Gastroesophageal sphincter (tissue), 4 donors: ENCODE results near the gene MFNG. TPM values are rescaled to one million over a fixed set of nuclear protein-coding genes. Genes with fewer than 3 reads are reported as not detected.

ENCODE experiments used
- ATAC-seq: fragments of 150-250 bp; one replicate; pipeline ENCODE4 v1.9.1; 2016; ENCODE audit warnings: mild to moderate bottlenecking, moderate library complexity
- H3K27ac ChIP-seq, 4 donors: fragments of 200-600 bp; sonication (generic) in 3 of 4; 1 replicate in 3 of 4; 2 replicates in 1 of 4; pipeline ENCODE4 v1.5.1; 2016 to 2019
- H3K27me3 ChIP-seq: fragments of 200-600 bp; sonication (generic); one replicate; pipeline ENCODE4 v1.5.1; 2019
- H3K36me3 ChIP-seq, 2 donors: fragments of 200-600 bp; sonication (generic); one replicate each; pipeline ENCODE4 v1.5.1; 2019; ENCODE audit warnings: control low read depth in 1 of 2
- H3K4me1 ChIP-seq, 3 donors: fragments of 200-600 bp; sonication (generic); 1 replicate in 2 of 3; 2 replicates in 1 of 3; pipeline ENCODE4 v1.5.1; 2016 to 2019; ENCODE audit warnings: control low read depth in 2 of 3
- H3K4me3 ChIP-seq, 2 donors: fragments of 200-600 bp; sonication (generic); one replicate each; pipeline ENCODE4 v1.5.1; 2019; ENCODE audit warnings: mild to moderate bottlenecking in 1 of 2, moderate library complexity in 1 of 2
- H3K9me3 ChIP-seq, 3 donors: fragments of 200-600 bp; sonication (generic); one replicate each; pipeline ENCODE4 v1.5.1; 2017 to 2019; ENCODE audit warnings: control low read depth in 2 of 3
- CTCF ChIP-seq, 4 experiments: fragments of 200-600 bp in 2 of 4; fragments of 450-650 bp in 2 of 4; sonication (generic) in 1 of 4; IDR thresholded peaks; one replicate each; pipeline ENCODE4 v1.5.1; 2017 to 2019; ENCODE audit warnings: antibody characterized with exemption in 4 of 4, mild to moderate bottlenecking in 2 of 4, moderate library complexity in 2 of 4
- EP300 ChIP-seq: sonication (generic); formaldehyde crosslinking; IDR thresholded peaks from one replicate; pipeline ENCODE4 v1.6.1; 2017; ENCODE audit warnings: antibody characterized with exemption, mild to moderate bottlenecking
- POLR2A ChIP-seq, 2 donors: fragments of 450-650 bp; IDR thresholded peaks; one replicate each; pipeline ENCODE4 v1.6.1; 2017; ENCODE audit warnings: antibody characterized with exemption in 2 of 2, mild to moderate bottlenecking in 2 of 2, moderate library complexity in 1 of 2
- POLR2AphosphoS5 ChIP-seq: sonication (generic); formaldehyde crosslinking; IDR thresholded peaks from one replicate; pipeline ENCODE4 v1.6.1; 2017; ENCODE audit warnings: antibody characterized with exemption
- WGBS, 2 donors: methylation state at CpG; one replicate each; pipeline ENCODE4 v1.1.5; 2018; ENCODE audit warnings: low coverage in 1 of 2; 5-methylcytosine and 5-hydroxymethylcytosine counted together
- total RNA-seq, 4 donors: library from RNA; depleted of rRNA; stranded (reverse); fragments of >200 nt; gene quantifications; one replicate each; pipeline ENCODE4 v1.1.0, GENCODE V29; 2016

Gene MFNG
- total RNA-seq, 4 donors from 2014 or later, result 6.4 to 14.6 (median 12.1) TPM

- peaks cover 99% of the 10 kb centered on the region for H3K27me3 ChIP-seq
- no CpG with 5 or more reads among the region's 72 CpGs for WGBS, 2 donors
- H3K36me3 ChIP-seq, result no peaks in the 10 kb centered on the region
- H3K9me3 ChIP-seq, result peaks cover 0 to 1% (median 0%) of the 10 kb centered on the region in 3 donors
- H3K4me1 ChIP-seq, result peaks cover 0 to 18% (median 3%) of the 10 kb centered on the region in 3 donors
- no peak for TF ChIP-seq POLR2AphosphoS5
- TF ChIP-seq POLR2A (IDR thresholded peaks at IDR 0.05), result no peak
- no peak for TF ChIP-seq EP300
- TF ChIP-seq CTCF (IDR thresholded peaks at IDR 0.05), result no peak
- H3K4me3 ChIP-seq, result peak within 1 kb of the TSS in 1 of 2 donors; percentile 52
- no peak within 1 kb of the TSS for H3K27ac ChIP-seq
- no peak for ATAC-seq
These were observed 59.0 kb downstream of the MFNG start, which contains the start of gene ELFN2 for GRCh38 chr22:37427135-37427710. ELFN2 (minus strand) TSS chr22:37427479; CDS start chr22:37375534, 51,945 bp downstream.

- no peaks in the 10 kb centered on the region for H3K9me3 ChIP-seq
- WGBS, 2 donors, result 0% methylated on average over 5 of the region's 24 CpGs; no CpG with 5 or more reads in 1 of the 2 donors
- no peak for TF ChIP-seq POLR2A (IDR thresholded peaks at IDR 0.05)
- no peak for TF ChIP-seq CTCF (IDR thresholded peaks at IDR 0.05)
- TF ChIP-seq EP300, result no peak
- TF ChIP-seq POLR2AphosphoS5, result no peak
- H3K4me1 ChIP-seq, result peaks cover 0 to 18% (median 3%) of the 10 kb centered on the region in 3 donors
- no peak overlapping the region for H3K27ac ChIP-seq
- no peak for ATAC-seq
- H3K4me3 ChIP-seq, result peak overlapping the region in 1 of 2 donors; percentile 52
- peaks cover 99% of the 10 kb centered on the region for H3K27me3 ChIP-seq
- no peaks in the 10 kb centered on the region for H3K36me3 ChIP-seq
These were observed 59.5 kb downstream of the MFNG start for GRCh38 chr22:37426706-37427134.

GRCh38 chr22:37425800-37426705 is 60.1 kb downstream of the MFNG start:
- TF ChIP-seq CTCF (IDR thresholded peaks at IDR 0.05) (no peak), POLR2AphosphoS5 (no peak), EP300 (no peak), POLR2A (IDR thresholded peaks at IDR 0.05) (no peak)
- ATAC-seq, result no peak
- Histone ChIP-seq H3K36me3 (no peaks in the 10 kb centered on the region), H3K27me3 (peaks cover 99% of the 10 kb centered on the region), H3K9me3 (no peaks in the 10 kb centered on the region), H3K4me3 (no peak overlapping the region), H3K4me1 (peaks cover 0 to 18% (median 3%) of the 10 kb centered on the region in 3 donors), H3K27ac (no peak overlapping the region)
- WGBS, 2 donors, result 7% methylated on average over 3 of the region's 43 CpGs; no CpG with 5 or more reads in 1 of the 2 donors

- no peak for ATAC-seq
- H3K9me3 ChIP-seq, result no peaks in the 10 kb centered on the region
- H3K4me1 ChIP-seq, result peaks cover 0 to 22% (median 4%) of the 10 kb centered on the region in 3 donors
- no peaks in the 10 kb centered on the region for H3K36me3 ChIP-seq
- 62 to 80% methylated on average over 2 to 4 of the region's 11 CpGs for WGBS, 2 donors
- H3K27ac ChIP-seq, result no peak overlapping the region
- peaks cover 99% of the 10 kb centered on the region for H3K27me3 ChIP-seq
- no peak overlapping the region for H3K4me3 ChIP-seq
- TF ChIP-seq POLR2A (IDR thresholded peaks at IDR 0.05), result no peak
These were observed 60.8 kb downstream of the MFNG start for GRCh38 chr22:37425369-37425768.

GRCh38 chr22:37423283-37423682 is 62.9 kb downstream of the MFNG start:
- no peaks in the 10 kb centered on the region for H3K36me3 ChIP-seq
- no peak for ATAC-seq
- H3K4me1 ChIP-seq, result peaks cover 0 to 33% (median 6%) of the 10 kb centered on the region in 3 donors
- TF ChIP-seq POLR2A (IDR thresholded peaks at IDR 0.05) (no peak), POLR2AphosphoS5 (no peak), CTCF (IDR thresholded peaks at IDR 0.05) (no peak), EP300 (no peak)
- H3K4me3 ChIP-seq, result no peak overlapping the region
- whole genome bisulfite sequencing, 2 donors, result 80 to 91% methylated on average over 1 to 6 of the region's 8 CpGs
- H3K27ac ChIP-seq, result no peak overlapping the region
- H3K9me3 ChIP-seq, result no peaks in the 10 kb centered on the region
- peaks cover 99% of the 10 kb centered on the region for H3K27me3 ChIP-seq
